Fibroblast of skin of abdomen (primary cell): ENCODE results near the gene ZNF644. TPM values are rescaled to one million over a fixed set of nuclear protein-coding genes. Genes with fewer than 3 reads are reported as not detected.
"Not testable (repeated sequence)": the region's sequence is repeated elsewhere in the genome, so short reads cannot be mapped to it uniquely, and the experiment has no call there.

Experiments used
- DNase-seq: peaks from one replicate; pipeline ENCODE4 v3.0.0-alpha.2; 2013
- polyA plus RNA-seq, 2 experiments: library from polyadenylated mRNA; unstranded; fragments of 120-200 nt; gene quantifications; one replicate each; pipeline ENCODE4 v1.2.1, GENCODE V29; 2013; ENCODE audit not compliant: insufficient read length in 2 of 2

The ZNF644 gene
- polyA plus RNA-seq (2013, experiment 1 of 2; ENCODE audit: insufficient read length) = 23.1 TPM
- 23.5 TPM for polyA plus RNA-seq (2013, experiment 2 of 2; ENCODE audit: insufficient read length)

DNA sequence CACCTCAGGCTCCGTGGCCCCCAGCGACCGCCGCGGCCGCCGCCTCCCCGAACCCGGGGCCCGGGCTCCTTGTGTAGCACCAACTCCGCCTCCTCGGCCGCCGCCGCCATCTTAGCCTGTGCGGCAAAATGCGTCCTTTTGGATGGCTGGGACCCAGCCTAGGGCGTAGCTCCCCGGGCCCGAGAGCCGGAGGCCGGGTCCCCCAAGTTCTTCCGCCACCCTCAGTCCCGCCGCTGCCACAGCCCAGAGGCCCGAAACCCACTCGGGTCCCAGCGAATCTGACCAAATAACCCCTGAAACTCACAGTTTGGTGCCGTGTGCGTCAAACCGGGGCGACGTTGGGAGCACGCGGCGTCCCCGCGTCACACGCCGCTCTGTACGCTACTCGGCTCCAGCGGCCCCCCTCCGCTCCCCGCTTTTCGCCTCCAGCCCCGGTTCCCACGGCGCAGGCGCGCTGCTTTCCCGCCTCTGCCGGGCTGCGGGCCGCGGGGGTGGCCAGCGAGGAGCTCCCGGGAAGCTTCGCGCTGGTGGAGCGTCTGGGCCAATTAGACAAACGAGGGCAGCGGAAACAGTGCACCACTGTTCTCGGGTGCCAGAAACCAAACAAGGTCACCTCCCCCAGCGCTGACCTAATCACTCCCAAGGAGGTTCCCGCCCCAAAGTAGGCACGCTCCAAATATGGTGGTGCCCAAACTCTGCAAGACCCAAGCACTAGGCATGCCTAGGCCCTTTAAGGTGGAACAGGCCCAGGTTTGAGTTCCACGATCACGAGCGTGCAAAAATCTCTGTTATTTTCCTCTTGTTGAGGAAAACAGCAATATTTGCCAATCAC lies at the start of gene ZNF644:
TSS of gene ZNF644 (minus strand) at position 350 of the 832 bp plus-strand sequence. CDS start 39,682 bp downstream, outside the sequence.
- peak; percentile 92 for DNase-seq

DNA sequence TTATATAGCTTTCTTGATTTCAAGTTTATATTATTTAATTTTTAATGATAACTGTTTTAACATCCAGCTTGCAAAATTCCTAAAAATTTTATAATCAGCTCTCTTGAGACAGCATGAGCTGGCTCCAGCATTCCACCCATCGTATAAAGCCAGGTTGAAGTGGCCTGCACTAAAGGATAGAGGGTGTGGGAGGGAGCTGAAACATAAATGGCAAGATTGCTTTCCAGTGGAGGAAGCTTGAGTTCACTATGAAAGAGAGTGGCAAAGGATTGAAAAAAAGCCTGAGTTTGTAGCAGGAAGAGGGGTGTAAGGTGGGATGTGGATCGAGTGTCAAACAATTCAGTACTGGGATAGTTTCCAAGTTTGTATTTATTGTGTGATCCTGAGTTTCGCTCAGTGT lies 48.5 kb upstream of the ZNF644 start:
- no peak for DNase-seq

GRCh38 chr1:91066538-91066937 lies 44.7 kb upstream of the ZNF644 start:
- no peak for DNase-seq

- DNase-seq = no peak
These were observed 43.5 kb upstream of the ZNF644 start for GRCh38 chr1:91065337-91065736.

DNA sequence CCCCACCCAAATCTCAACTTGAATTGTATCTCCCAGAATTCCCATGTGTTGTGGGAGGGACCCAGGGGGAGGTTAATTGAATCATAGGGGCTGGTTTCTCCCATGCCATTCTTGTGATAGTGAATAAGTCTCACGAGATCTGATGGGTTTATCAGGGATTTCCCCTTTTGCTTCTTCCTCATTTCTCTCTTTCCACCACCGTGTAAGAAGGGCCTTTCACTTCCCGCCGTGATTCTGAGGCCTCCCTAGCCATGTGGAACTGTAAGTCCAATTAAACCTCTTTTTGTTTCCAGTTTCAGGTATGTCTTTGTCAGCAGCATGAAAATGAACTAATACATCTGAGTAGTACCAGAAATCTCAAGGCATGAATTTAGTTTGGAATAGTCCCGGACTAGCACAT lies 41.6 kb upstream of the ZNF644 start:
- not testable (repeated sequence) for DNase-seq

- DNase-seq = no peak
These were observed 37.3 kb upstream of the ZNF644 start for GRCh38 chr1:91059157-91059556.

DNA sequence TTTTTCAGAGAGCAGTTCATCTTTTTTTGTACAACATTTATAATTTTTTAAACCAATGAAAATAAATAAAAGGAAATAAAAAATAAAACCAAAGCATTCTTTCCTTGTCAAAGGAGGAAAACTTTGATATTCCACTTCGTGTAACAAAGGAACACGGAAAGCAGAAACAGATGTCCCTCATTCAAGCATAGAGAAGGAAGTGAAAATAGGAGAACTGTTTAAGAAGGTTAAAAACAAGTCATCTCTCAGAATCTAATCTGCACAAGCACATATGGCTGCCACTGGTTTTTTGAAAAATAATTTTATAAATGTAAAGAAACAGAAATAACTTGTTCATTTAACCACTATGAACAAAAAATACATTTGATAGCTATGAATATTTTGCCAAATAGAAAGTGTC lies 35.9 kb upstream of the ZNF644 start:
- DNase-seq = no peak

- no peak for DNase-seq
These were observed 33.1 kb upstream of the ZNF644 start for GRCh38 chr1:91054780-91055481.

- DNase-seq = no peak
These were observed 31.8 kb upstream of the ZNF644 start for GRCh38 chr1:91053630-91054029.

DNA sequence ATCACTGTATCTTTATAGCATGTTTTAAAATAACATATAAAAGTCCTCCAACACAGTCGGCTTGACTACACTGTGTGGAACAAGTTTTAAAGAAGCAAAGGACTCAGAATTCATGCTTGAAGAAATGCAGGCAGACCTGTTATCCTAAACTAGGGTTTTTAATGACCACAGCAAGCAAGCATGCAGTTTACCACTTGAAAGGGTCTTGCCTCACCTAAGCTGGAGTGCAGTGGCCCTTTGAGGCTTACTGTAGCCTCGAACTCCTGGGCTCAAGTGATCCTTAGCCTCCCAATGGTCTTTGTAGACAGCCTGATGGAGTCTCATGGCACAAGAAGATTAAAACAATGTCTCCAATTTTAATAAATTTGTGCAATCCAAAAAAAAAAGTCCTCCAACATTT lies 27.7 kb upstream of the ZNF644 start:
- not testable (repeated sequence) for DNase-seq

- DNase-seq = no peak
These were observed 24.9 kb upstream of the ZNF644 start for GRCh38 chr1:91046766-91047165.

DNA sequence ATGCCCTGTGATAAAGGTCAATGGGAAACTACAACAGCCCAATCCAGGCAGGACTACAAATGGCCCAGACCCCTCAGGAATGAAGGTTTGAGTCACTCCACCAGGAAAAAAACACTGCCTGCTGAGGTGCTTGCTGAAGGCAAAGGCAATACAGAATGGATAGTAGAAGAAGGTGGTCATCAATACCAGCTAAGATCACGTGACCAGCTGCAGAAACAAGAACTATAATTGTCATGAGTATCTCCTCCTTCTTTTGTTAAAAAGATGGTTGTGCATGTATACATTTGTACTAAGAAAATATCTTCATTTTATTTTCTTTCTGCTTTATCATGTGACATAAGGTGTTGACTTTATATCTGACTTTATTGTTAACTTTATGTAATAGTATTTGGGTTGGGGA lies 23.4 kb upstream of the ZNF644 start:
- DNase-seq = no peak

- not testable (repeated sequence) for DNase-seq
These were observed 22.9 kb upstream of the ZNF644 start for GRCh38 chr1:91044776-91045175.

- DNase-seq = not testable (repeated sequence)
These were observed 20.5 kb upstream of the ZNF644 start for GRCh38 chr1:91042372-91042771.

- no peak for DNase-seq
These were observed 16.7 kb upstream of the ZNF644 start for GRCh38 chr1:91038582-91038981.

GRCh38 chr1:91036894-91037829 lies 15.3 kb upstream of the ZNF644 start:
- no peak for DNase-seq

DNA sequence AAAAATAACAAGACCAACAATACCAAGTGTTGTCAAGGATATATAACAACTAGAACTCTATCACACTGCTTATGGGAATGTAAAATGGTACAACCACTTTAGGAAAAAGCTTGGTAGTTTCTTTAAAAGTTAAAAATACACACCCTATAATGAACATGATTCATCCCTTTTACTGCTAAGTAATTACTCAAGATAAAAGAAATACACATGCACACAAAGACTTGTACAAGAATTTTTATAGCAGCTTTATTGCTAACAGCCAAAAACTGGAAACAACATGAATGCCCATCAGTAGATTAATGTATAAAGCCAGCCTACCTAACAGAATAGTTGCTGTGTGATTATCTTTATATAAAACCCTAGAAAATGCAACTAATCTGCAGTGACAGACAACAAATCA lies 10.5 kb upstream of the ZNF644 start:
- DNase-seq = no peak

DNA sequence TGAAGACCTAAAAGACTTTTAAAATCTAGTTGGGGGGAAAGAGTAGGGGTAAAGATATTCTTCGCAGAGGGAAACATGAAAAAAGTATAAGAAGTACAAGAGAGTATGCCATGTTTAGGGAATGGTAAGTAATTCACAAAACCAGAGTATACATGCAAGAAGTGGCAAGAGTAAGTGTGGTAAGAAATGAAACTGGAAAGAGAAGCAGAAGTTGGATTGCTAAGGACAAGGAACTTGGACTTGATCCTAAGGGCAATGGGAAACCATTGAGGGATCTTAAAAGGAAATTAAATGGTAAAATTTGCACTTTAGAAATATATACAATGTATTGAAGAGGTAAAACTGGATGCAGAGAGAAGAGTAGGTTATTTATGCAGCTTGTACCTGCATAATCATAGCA lies 9.2 kb upstream of the ZNF644 start:
- DNase-seq = no peak

- peak; percentile 16 for DNase-seq
These were observed 4.9 kb upstream of the ZNF644 start for GRCh38 chr1:91026777-91027176.

- DNase-seq = no peak
These were observed 4.5 kb upstream of the ZNF644 start for GRCh38 chr1:91026320-91026719.

GRCh38 chr1:91024481-91025119 lies 2.8 kb upstream of the ZNF644 start:
- no peak for DNase-seq

DNA sequence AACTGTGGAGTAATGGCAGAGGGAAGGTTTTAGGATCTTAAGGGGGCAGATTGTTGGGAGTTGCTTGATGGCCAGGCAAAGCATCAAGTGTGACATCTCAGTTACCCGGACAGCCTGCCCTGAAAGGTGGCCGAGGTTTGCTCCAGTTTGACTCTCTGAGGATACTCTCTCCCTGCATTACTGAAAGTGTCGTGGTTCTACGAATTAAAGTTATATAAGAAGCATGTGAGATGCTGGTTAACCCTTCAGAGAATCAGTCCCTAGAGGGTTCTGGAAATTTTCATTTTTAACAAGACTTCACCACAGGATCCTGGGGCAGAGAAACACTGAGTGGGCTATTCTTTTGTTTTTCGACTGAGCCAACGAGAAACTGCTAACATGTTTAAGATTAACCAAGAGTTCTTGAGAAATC lies 689 bp upstream of the ZNF644 start:
- no peak for DNase-seq
